Epithelial cell of esophagus (primary cell): ENCODE results near the gene ARHGAP26.

ENCODE experiments used
- DNase-seq: peaks from one replicate; pipeline ENCODE4 v3.0.0; 2010; ENCODE audit warnings: low read depth
- H3K4me3 ChIP-seq: 2 replicates; pipeline ENCODE4 v1.5.1; 2011; ENCODE audit warnings: mild to moderate bottlenecking, low read length, control low read depth
- CTCF ChIP-seq: IDR thresholded peaks from 2 replicates; pipeline ENCODE4 v1.5.1; 2011; ENCODE audit warnings: low read depth, mild to moderate bottlenecking, low read length, control low read depth, inconsistent platforms; ENCODE audit not compliant: insufficient read depth; ENCODE audit errors: missing control alignments

The ARHGAP26 gene

GRCh38 chr5:143119291-143119769, 349.2 kb downstream of the ARHGAP26 start:
- no peak for TF ChIP-seq CTCF
- H3K4me3 ChIP-seq, result no peak overlapping the region
- DNase-seq, result no peak

GRCh38 chr5:143119881-143120341, 349.7 kb downstream of the ARHGAP26 start:
- TF ChIP-seq CTCF, result no peak
- DNase-seq, result no peak
- no peak overlapping the region for H3K4me3 ChIP-seq

- no peak for TF ChIP-seq CTCF
- H3K4me3 ChIP-seq, result no peak overlapping the region
- no peak for DNase-seq
Measured at GRCh38 chr5:143120460-143121134, 350.4 kb downstream of the ARHGAP26 start.

GRCh38 chr5:143121135-143121475, 350.9 kb downstream of the ARHGAP26 start:
- H3K4me3 ChIP-seq, result no peak overlapping the region
- DNase-seq, result no peak
- no peak for TF ChIP-seq CTCF

GRCh38 chr5:143124593-143124992, 354.4 kb downstream of the ARHGAP26 start:
- no peak overlapping the region for H3K4me3 ChIP-seq
- no peak for TF ChIP-seq CTCF
- no peak for DNase-seq

GRCh38 chr5:143126174-143127019, 356.2 kb downstream of the ARHGAP26 start:
- no peak overlapping the region for H3K4me3 ChIP-seq
- no peak for TF ChIP-seq CTCF
- DNase-seq, result no peak
